Placental epithelial cell (primary cell): ENCODE results near the gene USP50. TPM values are rescaled to one million over a fixed set of nuclear protein-coding genes. Genes with fewer than 3 reads are reported as not detected.

Experiments
- small RNA-seq: library from RNA; depleted of rRNA; stranded (forward); fragments of <200 nt; gene quantifications from one replicate; pipeline ENCODE3, GENCODE V24; 2012
- total RNA-seq: library from RNA; depleted of rRNA; stranded (reverse); fragments of >200 nt; gene quantifications from 2 replicates; pipeline ENCODE4 v1.2.3, GENCODE V29; 2012

Gene USP50
- total RNA-seq, result not detected in 2 replicates

DNA sequence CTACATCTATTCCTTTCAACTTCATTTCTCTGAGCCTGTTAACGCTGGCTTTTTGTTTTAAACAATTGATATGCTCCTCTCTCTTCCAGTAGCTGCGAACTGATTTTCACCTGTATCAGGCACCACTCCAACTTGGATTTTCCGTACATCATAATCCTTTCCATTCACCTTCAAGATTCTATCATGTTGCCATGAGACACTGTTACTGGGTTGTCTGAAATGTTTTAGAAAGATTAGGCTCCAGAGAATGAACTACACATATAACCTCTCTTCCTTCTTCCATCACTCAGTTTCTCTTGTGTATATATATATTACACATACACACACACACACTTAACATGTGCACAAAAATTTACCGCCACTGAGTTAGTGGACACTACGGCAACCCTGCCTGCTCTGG, at the start of gene USP50:
TSS of gene USP50 (minus strand) at position 101 of the 400 bp plus-strand sequence. CDS start 141 bp downstream, outside the sequence.

Small RNAs within 50 kb of the gene (small RNA-seq; reads per million reads assigned to genes)
- gene RNA5SP395, result 0.14 reads per million

Other genes starting within 250 kb of the USP50 start
- 23.9 and 32.4 TPM in 2 replicates for gene GABPB1, start 191.5 kb downstream of the USP50 start, total RNA-seq
- 40.4 and 49.0 TPM in 2 replicates for gene USP8, start 122.3 kb downstream of the USP50 start, total RNA-seq
- gene TRPM7, start 140.1 kb upstream of the USP50 start, total RNA-seq, result 60.9 and 62.8 TPM in 2 replicates
- 38.5 and 122 TPM in 2 replicates for gene SPPL2A, start 219.0 kb upstream of the USP50 start, total RNA-seq